ENCODE results near the gene OGFOD3.

OGFOD3 gene

DNA sequence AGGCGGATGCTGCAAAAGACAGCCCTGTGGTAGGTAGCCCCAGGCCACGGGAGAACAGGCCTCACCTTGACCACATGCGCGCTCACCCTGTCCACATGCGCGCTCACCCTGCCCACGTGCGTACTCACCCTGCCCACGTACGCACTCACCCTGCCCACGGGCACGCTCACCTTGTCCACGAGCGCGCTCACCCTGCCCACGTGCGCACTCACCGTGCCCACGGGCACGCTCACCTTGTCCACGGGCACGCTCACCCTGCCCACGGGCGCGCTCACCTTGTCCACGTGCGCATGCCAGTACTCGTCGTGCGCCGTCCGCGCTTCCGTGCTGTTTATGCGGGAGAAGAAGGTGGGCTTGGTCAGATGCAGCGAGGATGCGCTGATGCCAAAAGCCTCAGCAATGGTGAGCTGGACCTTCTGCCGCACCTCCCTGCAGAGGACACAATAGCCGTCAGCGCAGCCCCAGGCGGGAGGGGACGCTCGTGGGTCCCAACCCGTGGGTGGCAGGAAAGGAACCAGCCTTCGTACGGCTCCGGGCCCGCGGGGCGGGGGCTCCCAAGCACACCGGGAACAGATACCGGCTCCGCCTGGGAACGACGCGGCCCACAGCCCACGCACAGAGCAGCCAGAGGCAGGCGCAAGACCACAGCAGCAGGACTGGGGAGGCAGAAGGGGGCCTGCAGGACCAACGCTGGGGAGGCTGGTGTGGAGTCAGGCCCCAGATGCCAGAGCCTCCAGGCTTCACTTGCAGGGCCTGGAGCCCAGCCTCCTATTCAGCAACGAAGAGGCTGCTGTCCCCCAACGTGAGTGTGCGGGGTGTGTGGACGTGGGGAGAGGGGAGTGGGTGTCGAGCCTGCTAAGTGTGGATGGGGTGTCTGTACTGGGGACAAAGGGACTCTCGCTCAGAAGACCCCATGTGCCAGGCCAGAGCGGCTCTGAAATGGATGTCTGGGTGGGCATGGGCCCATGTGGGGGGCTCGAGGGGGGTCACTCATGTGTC is 14.4 kb downstream of the OGFOD3 start:
- Histone ChIP-seq H3K27me3 (ENCODE audit: control insufficient read depth, insufficient read depth, low read length) (no peaks in the 10 kb centered on the region), H3K27ac (no peak overlapping the region), H3K79me2 (peaks cover 8% of the 10 kb centered on the region), H3K4me3 (ENCODE audit: low read depth, low read length) (no peak overlapping the region), H3K36me3 (ENCODE audit: control insufficient read depth, insufficient read depth, low read length) (no peaks in the 10 kb centered on the region), H3K9me3 (ENCODE audit: control insufficient read depth, low read length) (no peaks in the 10 kb centered on the region), H2AFZ (no peak overlapping the region), H3K4me2 (ENCODE audit: low read length) (no peak overlapping the region), H3K9ac (no peak overlapping the region), H3K4me1 (no peaks in the 10 kb centered on the region)
- TF ChIP-seq, protein P1, sequence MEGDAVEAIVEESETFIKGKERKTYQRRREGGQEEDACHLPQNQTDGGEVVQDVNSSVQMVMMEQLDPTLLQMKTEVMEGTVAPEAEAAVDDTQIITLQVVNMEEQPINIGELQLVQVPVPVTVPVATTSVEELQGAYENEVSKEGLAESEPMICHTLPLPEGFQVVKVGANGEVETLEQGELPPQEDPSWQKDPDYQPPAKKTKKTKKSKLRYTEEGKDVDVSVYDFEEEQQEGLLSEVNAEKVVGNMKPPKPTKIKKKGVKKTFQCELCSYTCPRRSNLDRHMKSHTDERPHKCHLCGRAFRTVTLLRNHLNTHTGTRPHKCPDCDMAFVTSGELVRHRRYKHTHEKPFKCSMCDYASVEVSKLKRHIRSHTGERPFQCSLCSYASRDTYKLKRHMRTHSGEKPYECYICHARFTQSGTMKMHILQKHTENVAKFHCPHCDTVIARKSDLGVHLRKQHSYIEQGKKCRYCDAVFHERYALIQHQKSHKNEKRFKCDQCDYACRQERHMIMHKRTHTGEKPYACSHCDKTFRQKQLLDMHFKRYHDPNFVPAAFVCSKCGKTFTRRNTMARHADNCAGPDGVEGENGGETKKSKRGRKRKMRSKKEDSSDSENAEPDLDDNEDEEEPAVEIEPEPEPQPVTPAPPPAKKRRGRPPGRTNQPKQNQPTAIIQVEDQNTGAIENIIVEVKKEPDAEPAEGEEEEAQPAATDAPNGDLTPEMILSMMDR (IDR thresholded peaks at IDR 0.05), result no peak

DNA sequence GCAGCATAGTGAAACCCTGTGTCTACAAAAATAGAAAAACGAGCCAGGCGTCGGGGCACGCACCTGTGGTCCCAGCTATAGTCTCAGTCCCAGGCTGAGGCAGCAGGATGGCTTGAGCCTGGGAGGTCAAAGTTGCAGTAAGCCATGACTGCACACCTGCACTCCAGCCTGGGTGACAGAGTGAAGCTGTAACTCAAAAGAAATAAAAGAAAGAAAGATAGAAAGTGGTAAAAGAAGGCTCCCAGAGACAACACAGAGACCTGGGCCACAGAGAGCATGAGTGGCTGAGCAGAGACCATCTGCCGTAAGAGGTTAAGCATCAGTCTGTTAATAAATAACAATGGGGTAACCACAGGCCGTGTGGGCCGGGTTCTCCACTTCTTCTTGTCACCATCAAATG is 15.5 kb downstream of the OGFOD3 start:
- Histone ChIP-seq H3K9me3 (ENCODE audit: control insufficient read depth, low read length) (no peaks in the 10 kb centered on the region), H3K4me2 (ENCODE audit: low read length) (no peak overlapping the region), H3K27me3 (ENCODE audit: control insufficient read depth, insufficient read depth, low read length) (no peaks in the 10 kb centered on the region), H2AFZ (no peak overlapping the region), H3K36me3 (ENCODE audit: control insufficient read depth, insufficient read depth, low read length) (no peaks in the 10 kb centered on the region), H3K4me3 (ENCODE audit: low read depth, low read length) (no peak overlapping the region), H3K79me2 (no peaks in the 10 kb centered on the region), H3K4me1 (no peaks in the 10 kb centered on the region), H3K27ac (no peak overlapping the region), H3K9ac (no peak overlapping the region)
- TF ChIP-seq, protein P1 (IDR thresholded peaks at IDR 0.05), result no peak

DNA sequence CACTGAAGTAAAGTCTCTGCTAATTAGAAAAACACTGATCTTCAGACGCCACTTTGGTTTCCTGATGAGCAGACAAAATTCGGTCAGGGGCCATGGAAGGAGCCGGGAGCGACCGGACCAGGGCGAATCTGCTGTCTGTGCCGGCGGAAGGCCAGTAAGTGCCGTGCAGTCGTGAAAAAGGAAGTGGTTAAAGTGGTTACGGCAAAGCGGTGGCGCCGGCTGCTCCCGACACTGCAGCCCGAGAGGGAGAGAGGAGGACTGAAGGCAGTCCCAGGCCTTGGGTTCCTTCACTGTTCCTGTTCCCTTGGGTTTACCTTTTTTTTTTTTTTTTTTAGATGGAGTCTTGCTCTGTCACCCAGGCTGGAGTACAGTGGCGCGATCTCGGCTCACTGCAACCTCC is 17.6 kb downstream of the OGFOD3 start:
- no peaks in the 10 kb centered on the region for H3K27me3 ChIP-seq (ENCODE audit: control insufficient read depth, insufficient read depth, low read length)
- no peak overlapping the region for H3K9ac ChIP-seq
- TF ChIP-seq, protein P1 (IDR thresholded peaks at IDR 0.05), result no peak
- no peaks in the 10 kb centered on the region for H3K4me1 ChIP-seq
- no peak overlapping the region for H3K27ac ChIP-seq
- H3K36me3 ChIP-seq (ENCODE audit: control insufficient read depth, insufficient read depth, low read length), result no peaks in the 10 kb centered on the region
- no peaks in the 10 kb centered on the region for H3K9me3 ChIP-seq (ENCODE audit: control insufficient read depth, low read length)
- no peaks in the 10 kb centered on the region for H3K79me2 ChIP-seq
- H2AFZ ChIP-seq, result no peak overlapping the region
- H3K4me2 ChIP-seq (ENCODE audit: low read length), result no peak overlapping the region
- H3K4me3 ChIP-seq (ENCODE audit: low read depth, low read length), result no peak overlapping the region

DNA sequence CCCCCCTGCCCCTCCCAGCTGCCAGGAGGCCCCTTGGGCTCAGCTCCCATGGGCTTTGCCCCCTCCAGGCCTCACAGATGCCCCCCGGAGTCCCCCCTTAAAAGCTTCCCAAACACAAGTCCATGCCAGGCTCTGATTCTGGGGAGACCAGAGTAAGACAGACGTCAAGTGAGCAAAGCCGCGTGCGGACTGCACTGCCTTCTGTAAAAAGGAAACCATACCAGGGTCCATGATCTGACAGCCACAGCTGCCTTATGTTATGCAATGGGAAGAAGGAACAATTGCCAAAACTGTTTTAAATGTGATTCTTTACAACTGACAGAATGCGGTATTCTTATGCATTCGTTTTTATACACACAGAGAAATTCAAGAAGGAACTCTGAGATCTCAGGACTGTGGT is 18.2 kb downstream of the OGFOD3 start:
- no peak overlapping the region for H3K27ac ChIP-seq
- no peak overlapping the region for H3K9ac ChIP-seq
- no peak overlapping the region for H2AFZ ChIP-seq
- H3K4me1 ChIP-seq, result no peaks in the 10 kb centered on the region
- H3K9me3 ChIP-seq (ENCODE audit: control insufficient read depth, low read length), result no peaks in the 10 kb centered on the region
- no peak overlapping the region for H3K4me3 ChIP-seq (ENCODE audit: low read depth, low read length)
- TF ChIP-seq, protein P1 (IDR thresholded peaks at IDR 0.05), result no peak
- H3K79me2 ChIP-seq, result no peaks in the 10 kb centered on the region
- no peak overlapping the region for H3K4me2 ChIP-seq (ENCODE audit: low read length)
- no peaks in the 10 kb centered on the region for H3K36me3 ChIP-seq (ENCODE audit: control insufficient read depth, insufficient read depth, low read length)
- H3K27me3 ChIP-seq (ENCODE audit: control insufficient read depth, insufficient read depth, low read length), result no peaks in the 10 kb centered on the region

All from parathyroid adenoma (tissue), 2 donors.